Activated naive CD4-positive, alpha-beta T cell treated with Interleukin-2 at 50 U/mL for 16 hours (primary cell): Measurements from ENCODE around the gene FADS1.
A peak's percentile ranks its signal among the peaks of the same experiment; 100 is the strongest.

ENCODE experiments used
- DNase-seq: peaks from one replicate; pipeline ENCODE4 v3.0.0-alpha.2; 2020

Gene FADS1

GRCh38 chr11:61816736-61817455, at the start of gene FADS1:
Gene FADS1 (minus strand): TSS chr11:61817003. CDS start chr11:61816929, 74 bp downstream.
- DNase-seq: peak; percentile 74

- no peak for DNase-seq
These were observed 49.6 kb upstream of the FADS1 start for GRCh38 chr11:61866231-61866957.

- no peak for DNase-seq
These were observed 48.3 kb upstream of the FADS1 start for GRCh38 chr11:61864814-61865775.

- DNase-seq: no peak
These were observed 46.8 kb upstream of the FADS1 start for GRCh38 chr11:61863548-61864081.

GRCh38 chr11:61862714-61863547, 46.1 kb upstream of the FADS1 start:
- DNase-seq: no peak

GRCh38 chr11:61861634-61862033, 44.8 kb upstream of the FADS1 start:
- DNase-seq: no peak

GRCh38 chr11:61860054-61860903, 43.5 kb upstream of the FADS1 start:
- DNase-seq: no peak

- no peak for DNase-seq
These were observed 39.3 kb upstream of the FADS1 start for GRCh38 chr11:61855939-61856680.

GRCh38 chr11:61854966-61855714, 38.3 kb upstream of the FADS1 start:
- DNase-seq: no peak

GRCh38 chr11:61854206-61854895, 37.5 kb upstream of the FADS1 start:
- no peak for DNase-seq

GRCh38 chr11:61853698-61854169, 36.9 kb upstream of the FADS1 start:
- DNase-seq: no peak

- DNase-seq: no peak
These were observed 35.1 kb upstream of the FADS1 start for GRCh38 chr11:61851900-61852295.

- DNase-seq: no peak
These were observed 34.5 kb upstream of the FADS1 start for GRCh38 chr11:61851113-61851899.

- no peak for DNase-seq
These were observed 33.9 kb upstream of the FADS1 start for GRCh38 chr11:61850687-61851086.

GRCh38 chr11:61848631-61849030, 31.8 kb upstream of the FADS1 start:
- no peak for DNase-seq

- DNase-seq: no peak
These were observed 31.2 kb upstream of the FADS1 start for GRCh38 chr11:61847914-61848581.

- DNase-seq: no peak
These were observed 29.7 kb upstream of the FADS1 start for GRCh38 chr11:61846362-61847020.
